ENCODE data around the gene NEDD4. TPM values are rescaled to one million over a fixed set of nuclear protein-coding genes. Genes with fewer than 3 reads are reported as not detected.
A peak's percentile ranks its signal among the peaks of the same experiment; 100 is the strongest.
"Not testable (repeated sequence)": the region's sequence is repeated elsewhere in the genome, so short reads cannot be mapped to it uniquely, and the experiment has no call there.

NEDD4 gene
- total RNA-seq, 1 experiment from 2014 or later: 4.1 TPM

- H3K27me3 ChIP-seq (ENCODE audit: control insufficient read depth, insufficient read depth, low read length): no peaks in the 10 kb centered on the region
- DNase-seq: no peak
- no peak overlapping the region for H3K4me3 ChIP-seq (ENCODE audit: insufficient read depth, low read depth, low read length)
- H3K36me3 ChIP-seq (replicated peaks; ENCODE audit: control insufficient read depth, insufficient read depth, low read length): no peaks in the 10 kb centered on the region
These were observed 26.5 kb upstream of the NEDD4 start for GRCh38 chr15:56019819-56020486.

- H3K36me3 ChIP-seq (replicated peaks; ENCODE audit: control insufficient read depth, insufficient read depth, low read length): no peaks in the 10 kb centered on the region
- no peak overlapping the region for H3K4me3 ChIP-seq (ENCODE audit: insufficient read depth, low read depth, low read length)
- no peak for DNase-seq
These were observed 25.8 kb upstream of the NEDD4 start for GRCh38 chr15:56019060-56019793.

GRCh38 chr15:56017920-56018319, 24.5 kb upstream of the NEDD4 start:
- Histone ChIP-seq H3K4me3 (ENCODE audit: insufficient read depth, low read depth, low read length) (no peak overlapping the region), H3K27me3 (ENCODE audit: control insufficient read depth, insufficient read depth, low read length) (no peaks in the 10 kb centered on the region), H3K36me3 (replicated peaks; ENCODE audit: control insufficient read depth, insufficient read depth, low read length) (no peaks in the 10 kb centered on the region)
- DNase-seq: no peak

More at GRCh38 chr15:56019060-56019793, 25.8 kb upstream of the NEDD4 start:
- H3K27me3 ChIP-seq (ENCODE audit: control insufficient read depth, insufficient read depth, low read length): no peaks in the 10 kb centered on the region

GRCh38 chr15:56017511-56017910, 24.1 kb upstream of the NEDD4 start:
- Histone ChIP-seq H3K4me3 (ENCODE audit: insufficient read depth, low read depth, low read length) (no peak overlapping the region), H3K27me3 (ENCODE audit: control insufficient read depth, insufficient read depth, low read length) (no peaks in the 10 kb centered on the region), H3K36me3 (replicated peaks; ENCODE audit: control insufficient read depth, insufficient read depth, low read length) (no peaks in the 10 kb centered on the region)
- DNase-seq: no peak

GRCh38 chr15:56016281-56016680, 22.9 kb upstream of the NEDD4 start:
- no peak for DNase-seq
- Histone ChIP-seq H3K27me3 (ENCODE audit: control insufficient read depth, insufficient read depth, low read length) (no peaks in the 10 kb centered on the region), H3K4me3 (ENCODE audit: insufficient read depth, low read depth, low read length) (no peak overlapping the region), H3K36me3 (replicated peaks; ENCODE audit: control insufficient read depth, insufficient read depth, low read length) (no peaks in the 10 kb centered on the region)

- Histone ChIP-seq H3K27me3 (ENCODE audit: control insufficient read depth, insufficient read depth, low read length) (no peaks in the 10 kb centered on the region), H3K36me3 (replicated peaks; ENCODE audit: control insufficient read depth, insufficient read depth, low read length) (no peaks in the 10 kb centered on the region), H3K4me3 (ENCODE audit: insufficient read depth, low read depth, low read length) (no peak overlapping the region)
- DNase-seq: no peak
These were observed 21.3 kb upstream of the NEDD4 start for GRCh38 chr15:56014677-56015076.

- H3K27me3 ChIP-seq (ENCODE audit: control insufficient read depth, insufficient read depth, low read length); H3K36me3 ChIP-seq (replicated peaks; ENCODE audit: control insufficient read depth, insufficient read depth, low read length): not testable (repeated sequence)
- peak overlapping the region; percentile 27; the same call in 1 of the 2 replicates for H3K4me3 ChIP-seq (ENCODE audit: insufficient read depth, low read depth, low read length)
- peak; percentile 44 for DNase-seq
These were observed 13.6 kb upstream of the NEDD4 start for GRCh38 chr15:56007053-56007452.

GRCh38 chr15:56006371-56006770, 13.0 kb upstream of the NEDD4 start:
- H3K36me3 ChIP-seq (replicated peaks; ENCODE audit: control insufficient read depth, insufficient read depth, low read length); H3K4me3 ChIP-seq (ENCODE audit: insufficient read depth, low read depth, low read length); H3K27me3 ChIP-seq (ENCODE audit: control insufficient read depth, insufficient read depth, low read length); DNase-seq: not testable (repeated sequence)

- H3K27me3 ChIP-seq (ENCODE audit: control insufficient read depth, insufficient read depth, low read length); DNase-seq; H3K4me3 ChIP-seq (ENCODE audit: insufficient read depth, low read depth, low read length); H3K36me3 ChIP-seq (replicated peaks; ENCODE audit: control insufficient read depth, insufficient read depth, low read length): not testable (repeated sequence)
These were observed 10.9 kb upstream of the NEDD4 start for GRCh38 chr15:56004281-56004680.

GRCh38 chr15:56003777-56004176, 10.4 kb upstream of the NEDD4 start:
- not testable (repeated sequence) for H3K27me3 ChIP-seq (ENCODE audit: control insufficient read depth, insufficient read depth, low read length); DNase-seq; H3K4me3 ChIP-seq (ENCODE audit: insufficient read depth, low read depth, low read length); H3K36me3 ChIP-seq (replicated peaks; ENCODE audit: control insufficient read depth, insufficient read depth, low read length)

- not testable (repeated sequence) for DNase-seq; H3K36me3 ChIP-seq (replicated peaks; ENCODE audit: control insufficient read depth, insufficient read depth, low read length); H3K4me3 ChIP-seq (ENCODE audit: insufficient read depth, low read depth, low read length); H3K27me3 ChIP-seq (ENCODE audit: control insufficient read depth, insufficient read depth, low read length)
These were observed 9.9 kb upstream of the NEDD4 start for GRCh38 chr15:56003277-56003676.

GRCh38 chr15:56001471-56002078, 8.2 kb upstream of the NEDD4 start:
- Histone ChIP-seq H3K4me3 (ENCODE audit: insufficient read depth, low read depth, low read length) (no peak overlapping the region), H3K36me3 (replicated peaks; ENCODE audit: control insufficient read depth, insufficient read depth, low read length) (no peaks in the 10 kb centered on the region), H3K27me3 (ENCODE audit: control insufficient read depth, insufficient read depth, low read length) (no peaks in the 10 kb centered on the region; the same call in 1 of the 2 replicates)
- DNase-seq: no peak

- no peaks in the 10 kb centered on the region for H3K27me3 ChIP-seq (ENCODE audit: control insufficient read depth, insufficient read depth, low read length)
- no peak overlapping the region for H3K4me3 ChIP-seq (ENCODE audit: insufficient read depth, low read depth, low read length)
- no peaks in the 10 kb centered on the region for H3K36me3 ChIP-seq (replicated peaks; ENCODE audit: control insufficient read depth, insufficient read depth, low read length)
- DNase-seq: no peak
These were observed 6.2 kb upstream of the NEDD4 start for GRCh38 chr15:55999658-56000057.

GRCh38 chr15:55998478-55998877, 5.1 kb upstream of the NEDD4 start:
- no peak for DNase-seq
- H3K36me3 ChIP-seq (replicated peaks; ENCODE audit: control insufficient read depth, insufficient read depth, low read length): no peaks in the 10 kb centered on the region

More at GRCh38 chr15:55998478-55998877, 5.1 kb upstream of the NEDD4 start:
- H3K27me3 ChIP-seq (ENCODE audit: control insufficient read depth, insufficient read depth, low read length): no peaks in the 10 kb centered on the region
- no peak overlapping the region for H3K4me3 ChIP-seq (ENCODE audit: insufficient read depth, low read depth, low read length)

Measured in H7 (cell line).